ENCODE results near the gene PPT1. TPM values are rescaled to one million over a fixed set of nuclear protein-coding genes. Genes with fewer than 3 reads are reported as not detected.
A peak's percentile ranks its signal among the peaks of the same experiment; 100 is the strongest.

PPT1 gene
- total and polyA plus RNA-seq, 2 of the 13 experiments (the other 11 are each of a cell fraction or from before 2014, with no cell fraction given): 129 TPM

DNA sequence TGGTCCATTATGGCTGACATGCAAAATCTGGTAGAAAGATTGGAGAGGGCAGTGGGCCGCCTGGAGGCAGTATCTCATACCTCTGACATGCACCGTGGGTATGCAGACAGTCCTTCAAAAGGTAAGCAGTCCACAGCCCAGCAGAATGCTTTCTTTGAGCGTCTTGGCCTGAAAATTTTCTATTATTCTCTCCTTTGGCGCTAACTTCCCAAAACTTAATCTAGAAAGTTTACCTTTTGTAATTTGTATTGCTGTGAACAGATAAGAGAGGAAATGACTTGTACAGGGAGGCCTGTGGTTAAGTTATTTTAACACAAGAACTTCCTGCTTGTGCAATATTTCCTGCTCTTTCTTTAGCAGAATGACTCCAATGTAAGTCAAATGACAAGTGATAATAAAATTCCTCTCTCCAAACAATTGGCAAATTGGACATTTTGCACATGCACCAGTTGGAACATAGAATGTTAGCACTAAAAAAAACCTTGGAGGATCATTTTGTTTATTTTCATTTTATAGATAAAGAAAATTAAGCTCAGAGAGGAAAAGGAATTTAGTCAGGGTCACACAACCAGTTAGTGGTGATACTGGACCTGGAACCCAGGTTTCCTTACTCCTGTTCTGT, 37.6 kb downstream of the PPT1 start (continued):
- TF ChIP-seq GTF3A (CRISPR knock-in tag; conservative IDR thresholded peaks at IDR 0.05) (no peak), NCOA2 (CRISPR knock-in tag; IDR thresholded peaks at IDR 0.05) (peak; percentile 39; the same call in 1 of the 2 replicates), MBD4 (IDR thresholded peaks at IDR 0.05; ENCODE audit: borderline replicate concordance, low read length) (no peak), ZNF335 (CRISPR knock-in tag; IDR thresholded peaks at IDR 0.05) (no peak), PAF1 (CRISPR knock-in tag; IDR thresholded peaks at IDR 0.05) (no peak), SRSF1 (optimal IDR thresholded peaks at IDR 0.05; ENCODE audit: low read depth, low read length) (no peak), MAFK (conservative IDR thresholded peaks at IDR 0.05 in 1 of 2, IDR thresholded peaks at IDR 0.05 in 1 of 2; ENCODE audit: low read length in 2 of 2) (no peak), ZBTB39 (CRISPR knock-in tag; IDR thresholded peaks at IDR 0.05) (no peak)

- Histone ChIP-seq H2AFZ (ENCODE audit: low read length) (no peak overlapping the region), H3K79me2 (ENCODE audit: insufficient read depth, low read length) (peaks cover 44% of the 10 kb centered on the region), H4K20me1 (ENCODE audit: insufficient read depth, low read length) (peaks cover 34% of the 10 kb centered on the region), H3K27me3 (ENCODE audit: control insufficient read depth in 1 of 2, insufficient read depth in 2 of 2, low read length in 2 of 2) (no peaks in the 10 kb centered on the region), H3K4me1 (ENCODE audit: insufficient read depth, low read length) (peaks cover 63% of the 10 kb centered on the region), H3K9me3 (ENCODE audit: low read length) (no peaks in the 10 kb centered on the region), H3K36me3 (replicated peaks in 1 of 2; ENCODE audit: control insufficient read depth in 1 of 2, insufficient read depth in 2 of 2, low read length in 2 of 2) (peaks cover 14 to 35% of the 10 kb centered on the region in 2 experiments), H3K4me2 (ENCODE audit: low read depth, low read length) (peak overlapping the region; percentile 36; the same call in 1 of the 2 replicates), H3K4me3 (replicated peaks in 1 of 3; ENCODE audit: insufficient read depth in 1 of 3, low read depth in 2 of 3, low read length in 3 of 3) (no peak overlapping the region; a peak in 1 of 6 replicates), H3K27ac (ENCODE audit: extremely low read length, insufficient read depth, low read length) (peak overlapping the region; percentile 60), H3K9ac (ENCODE audit: insufficient read depth, low read depth, low read length) (no peak overlapping the region)
- ChIA-PET CTCF (ENCODE audit: low intra/inter-chr PET ratio, low total read pairs) (no interaction called here), POLR2A (no interaction called here)
- DNase-seq (ENCODE audit: low spot score) (peak; percentile 78), ATAC-seq (peak; percentile 82), FAIRE-seq (no peak)
- in situ Hi-C loops (cut with HindIII; ENCODE audit: extremely low pct_ligation_motif_present, low pct_unique_long_range_greater_than_20kb): no loop called here
- no TSS peak for BruUV-seq (replicated peaks)
- 63% methylated on average over 7 of the region's 7 CpGs for WGBS (ENCODE audit: low lambda C conversion rate)
- intact Hi-C loops (cut with micrococcal nuclease; ENCODE audit: unreplicated experiment): no loop called here
- TF ChIP-seq KDM5A (IDR thresholded peaks at IDR 0.05; ENCODE audit: borderline replicate concordance, low read length) (no peak), HNF4A (CRISPR knock-in tag; IDR thresholded peaks at IDR 0.05) (peak; percentile 68), XBP1 (CRISPR knock-in tag; IDR thresholded peaks at IDR 0.05) (no peak), BHLHE40 (IDR thresholded peaks at IDR 0.05; ENCODE audit: low read length) (no peak), MTF1 (CRISPR knock-in tag; IDR thresholded peaks at IDR 0.05) (no peak), LCORL (IDR thresholded peaks at IDR 0.05) (no peak), LCORL (CRISPR knock-in tag; IDR thresholded peaks at IDR 0.05) (no peak), DMAP1 (CRISPR knock-in tag; IDR thresholded peaks at IDR 0.05) (no peak), ATF6 (CRISPR knock-in tag; conservative IDR thresholded peaks at IDR 0.05) (no peak), ZBTB3 (CRISPR knock-in tag; IDR thresholded peaks at IDR 0.05; ENCODE audit: borderline replicate concordance, low read depth) (no peak), ZNF768 (CRISPR knock-in tag; IDR thresholded peaks at IDR 0.05) (no peak), NFE2L2 (IDR thresholded peaks at IDR 0.05; ENCODE audit: low read length) (no peak)
Measured at GRCh38 chr1:40058453-40059337, 38.4 kb downstream of the PPT1 start.
